Measurements from ENCODE around the gene DALRD3.

The DALRD3 gene

GRCh38 chr3:49015072-49015471 is 3.3 kb downstream of the DALRD3 start:
- TF ChIP-seq ZNF449 (tag by site-specific recombination; IDR thresholded peaks at IDR 0.05): no peak
- no peak for TF ChIP-seq ZNF571 (tag by site-specific recombination; IDR thresholded peaks at IDR 0.05)
- no peak for TF ChIP-seq ZBTB10 (tag by site-specific recombination; IDR thresholded peaks at IDR 0.05)
- TF ChIP-seq HOXA7 (CRISPR knock-in tag; IDR thresholded peaks at IDR 0.05; ENCODE audit: borderline replicate concordance): no peak
- TF ChIP-seq ZNF501 (tag by site-specific recombination; IDR thresholded peaks at IDR 0.05): no peak
- TF ChIP-seq ZNF530 (tag by site-specific recombination; IDR thresholded peaks at IDR 0.05; ENCODE audit: low read depth): no peak
- no peak for TF ChIP-seq FEZF1 (tag by site-specific recombination; IDR thresholded peaks at IDR 0.05)
- no peak for TF ChIP-seq ZBTB44 (tag by site-specific recombination; IDR thresholded peaks at IDR 0.05)
- Histone ChIP-seq H3K4me3 (ENCODE audit: low read depth, low read length) (no peak overlapping the region), H3K9me3 (ENCODE audit: control insufficient read depth, insufficient read depth, low read depth, low read length) (no peaks in the 10 kb centered on the region), H3K4me1 (ENCODE audit: control insufficient read depth, insufficient read depth, low read length) (no peaks in the 10 kb centered on the region), H3K27ac (ENCODE audit: extremely low read depth, low read depth, low read length) (no peak overlapping the region), H3K36me3 (ENCODE audit: control insufficient read depth in 2 of 2, insufficient read depth in 1 of 2, low read length in 2 of 2) (peaks cover 3 to 60% of the 10 kb centered on the region in 2 experiments; a peak in 2 of 3 replicates)
- CTCF ChIA-PET: interaction anchor here (0.5 to 1.2 kb wide), 2 partner anchors 24 to 58 kb away, joined by 3 read pairs; no protein-coding TSS in a partner anchor
- POLR2A ChIA-PET: interaction anchor here (0.6 to 10.4 kb wide), 2 partner anchors 8 to 67 kb away, joined by 5 to 141 read pairs; partner anchors contain the start of gene WDR6

GRCh38 chr3:49013738-49014660 is 4.4 kb downstream of the DALRD3 start:
- no peak overlapping the region; the same call in 1 of the 2 replicates for H3K27ac ChIP-seq (ENCODE audit: extremely low read depth, low read depth, low read length)
- H3K4me1 ChIP-seq (ENCODE audit: control insufficient read depth, insufficient read depth, low read length): no peaks in the 10 kb centered on the region
- CTCF ChIA-PET: interaction anchor here (0.5 to 2.6 kb wide), 7 partner anchors 8 to 42 kb away, joined by 3 to 12 read pairs (median 3); partner anchors contain the start of genes NDUFAF3 and P4HTM
- POLR2A ChIA-PET: interaction anchor here (1.2 to 1.6 kb wide), 2 partner anchors 17 to 27 kb away, joined by 3 to 10 read pairs; no protein-coding TSS in a partner anchor
- H3K4me3 ChIP-seq (ENCODE audit: low read depth, low read length): no peak overlapping the region
- H3K36me3 ChIP-seq (ENCODE audit: control insufficient read depth in 2 of 2, insufficient read depth in 1 of 2, low read length in 2 of 2): peaks cover 3 to 63% of the 10 kb centered on the region in 2 experiments; a peak in 2 of 3 replicates
- H3K9me3 ChIP-seq (ENCODE audit: control insufficient read depth, insufficient read depth, low read depth, low read length): no peaks in the 10 kb centered on the region
- TF ChIP-seq ZNF707 (tag by site-specific recombination; IDR thresholded peaks at IDR 0.05): no peak
- TF ChIP-seq ZNF621 (tag by site-specific recombination; IDR thresholded peaks at IDR 0.05): no peak
- no peak for TF ChIP-seq ZNF114 (tag by site-specific recombination; IDR thresholded peaks at IDR 0.05)
- no peak for TF ChIP-seq ZBTB21 (tag by site-specific recombination; IDR thresholded peaks at IDR 0.05)
- TF ChIP-seq ZNF311 (tag by site-specific recombination; IDR thresholded peaks at IDR 0.05; ENCODE audit: borderline replicate concordance): no peak
- TF ChIP-seq ZNF692 (tag by site-specific recombination; IDR thresholded peaks at IDR 0.05): no peak
- TF ChIP-seq GLIS1 (tag by site-specific recombination; IDR thresholded peaks at IDR 0.05): peak; percentile 71
- TF ChIP-seq ZNF610 (tag by site-specific recombination; IDR thresholded peaks at IDR 0.05; ENCODE audit: borderline replicate concordance): no peak
- no peak for TF ChIP-seq FEZF1 (tag by site-specific recombination; IDR thresholded peaks at IDR 0.05)
- peak; percentile 30; the same call in 1 of the 2 replicates for TF ChIP-seq ZIC2 (tag by site-specific recombination; IDR thresholded peaks at IDR 0.05)
- no peak for TF ChIP-seq ZNF624 (tag by site-specific recombination; IDR thresholded peaks at IDR 0.05)
- TF ChIP-seq ZBTB8A (tag by site-specific recombination; IDR thresholded peaks at IDR 0.05): no peak
- no peak for TF ChIP-seq ZBTB11 (tag by site-specific recombination; conservative IDR thresholded peaks at IDR 0.05; ENCODE audit: low read depth)
- TF ChIP-seq HOXA7 (CRISPR knock-in tag; IDR thresholded peaks at IDR 0.05; ENCODE audit: borderline replicate concordance): no peak
- no peak for TF ChIP-seq ZSCAN23 (tag by site-specific recombination; IDR thresholded peaks at IDR 0.05)
- TF ChIP-seq ZEB2 (tag by site-specific recombination; IDR thresholded peaks at IDR 0.05): no peak

Data from HEK293 (cell line).